ENCODE data around the gene TSPYL4.
A peak's percentile ranks its signal among the peaks of the same experiment; 100 is the strongest.

The TSPYL4 gene

GRCh38 chr6:116278481-116278829 lies 24.6 kb upstream of the TSPYL4 start:
- Histone ChIP-seq H3K27ac (replicated peaks) (peak overlapping the region; percentile 90; the same call in 1 of the 2 replicates), H3K27me3 (ENCODE audit: insufficient read depth, poor library complexity, severe bottlenecking) (no peaks in the 10 kb centered on the region), H3K4me3 (replicated peaks; ENCODE audit: insufficient read depth, low read length) (peak overlapping the region; percentile 79)
- DNase-seq (ENCODE audit: low read depth in 1 of 2, low spot score in 1 of 2) = no peak
- TF ChIP-seq POLR2AphosphoS5 (IDR thresholded peaks at IDR 0.05; ENCODE audit: low read depth) (no peak), SPI1 (IDR thresholded peaks at IDR 0.05; ENCODE audit: borderline replicate concordance, low read depth) (no peak), GABPA (IDR thresholded peaks at IDR 0.05; ENCODE audit: low read depth) (no peak), CTCF (IDR thresholded peaks at IDR 0.05; ENCODE audit: insufficient read depth, low read length) (no peak), REST (IDR thresholded peaks at IDR 0.05; ENCODE audit: insufficient replicate concordance, low read depth) (no peak)

GRCh38 chr6:116277124-116277523 lies 23.2 kb upstream of the TSPYL4 start:
- Histone ChIP-seq H3K4me3 (replicated peaks; ENCODE audit: insufficient read depth, low read length) (peak overlapping the region; percentile 79), H3K27ac (replicated peaks) (no peak overlapping the region; the same call in 1 of the 2 replicates), H3K27me3 (ENCODE audit: insufficient read depth, poor library complexity, severe bottlenecking) (no peaks in the 10 kb centered on the region)
- no peak for TF ChIP-seq SPI1 (IDR thresholded peaks at IDR 0.05; ENCODE audit: borderline replicate concordance, low read depth)
- TF ChIP-seq REST (IDR thresholded peaks at IDR 0.05; ENCODE audit: insufficient replicate concordance, low read depth) = no peak
- no peak for TF ChIP-seq GABPA (IDR thresholded peaks at IDR 0.05; ENCODE audit: low read depth)
- TF ChIP-seq CTCF (IDR thresholded peaks at IDR 0.05; ENCODE audit: insufficient read depth, low read length) = no peak
- TF ChIP-seq POLR2AphosphoS5 (IDR thresholded peaks at IDR 0.05; ENCODE audit: low read depth) = no peak
- DNase-seq (ENCODE audit: low read depth in 1 of 2, low spot score in 1 of 2) = no peak

- TF ChIP-seq CTCF (IDR thresholded peaks at IDR 0.05; ENCODE audit: insufficient read depth, low read length) (no peak), POLR2AphosphoS5 (IDR thresholded peaks at IDR 0.05; ENCODE audit: low read depth) (no peak), SPI1 (IDR thresholded peaks at IDR 0.05; ENCODE audit: borderline replicate concordance, low read depth) (no peak), REST (IDR thresholded peaks at IDR 0.05; ENCODE audit: insufficient replicate concordance, low read depth) (no peak), GABPA (IDR thresholded peaks at IDR 0.05; ENCODE audit: low read depth) (no peak)
- Histone ChIP-seq H3K4me3 (replicated peaks; ENCODE audit: insufficient read depth, low read length) (no peak overlapping the region), H3K27me3 (ENCODE audit: insufficient read depth, poor library complexity, severe bottlenecking) (no peaks in the 10 kb centered on the region), H3K27ac (replicated peaks) (no peak overlapping the region)
- no peak for DNase-seq (ENCODE audit: low read depth in 1 of 2, low spot score in 1 of 2)
Measured at GRCh38 chr6:116271149-116271708, 17.4 kb upstream of the TSPYL4 start.

Measured in HL-60 (cell line).